Muscle of leg (tissue), 11 donors: ENCODE measurements around the gene TPBGL. TPM values are rescaled to one million over a fixed set of nuclear protein-coding genes. Genes with fewer than 3 reads are reported as not detected.

ENCODE experiments used
- DNase-seq: peaks from one replicate; pipeline ENCODE4 v3.0.0; 2013
- H3K27ac ChIP-seq: one replicate; pipeline ENCODE4 v1.5.1; 2013; ENCODE audit warnings: mild to moderate bottlenecking, low read length, control low read depth
- H3K27me3 ChIP-seq: one replicate; pipeline ENCODE4 v1.6.1; 2013; ENCODE audit warnings: low read length; ENCODE audit not compliant: control insufficient read depth, insufficient read depth
- H3K36me3 ChIP-seq: one replicate; pipeline ENCODE4 v1.6.1; 2013; ENCODE audit warnings: low read length; ENCODE audit not compliant: control insufficient read depth, insufficient read depth
- H3K4me1 ChIP-seq: one replicate; pipeline ENCODE4 v1.6.1; 2013; ENCODE audit warnings: low read length; ENCODE audit not compliant: control insufficient read depth, insufficient read depth
- H3K4me3 ChIP-seq: one replicate; pipeline ENCODE4 v1.5.1; 2013; ENCODE audit warnings: low read length, control low read depth
- H3K9me3 ChIP-seq: replicated peaks from 2 replicates; pipeline ENCODE4 v1.6.1; 2013; ENCODE audit warnings: low read depth, low read length; ENCODE audit not compliant: control insufficient read depth
- WGBS: methylation state at CpG from one replicate; pipeline ENCODE4 v1.1.5; 2013; ENCODE audit warnings: missing lambda C conversion rate; ENCODE audit not compliant: insufficient coverage; 5-methylcytosine and 5-hydroxymethylcytosine counted together
- polyA plus RNA-seq, 8 donors: library from polyadenylated mRNA; unstranded; fragments of 120-200 nt; gene quantifications; one replicate each; pipeline versions ENCODE4 v1.2.1 to v1.2.3, GENCODE V29; 2013; ENCODE audit warnings: inconsistent platforms in 1 of 8, low replicate concordance in 1 of 8; ENCODE audit not compliant: insufficient read length in 8 of 8, insufficient read depth in 1 of 8
- total RNA-seq: library from RNA; stranded (reverse); fragments of 120-200 nt; gene quantifications from one replicate; pipeline ENCODE4 v1.2.4, GENCODE V29; 2013

Gene TPBGL
- total and polyA plus RNA-seq, 9 donors: 0.08 to 0.37 (median 0.21) TPM; not detected in 1

DNA sequence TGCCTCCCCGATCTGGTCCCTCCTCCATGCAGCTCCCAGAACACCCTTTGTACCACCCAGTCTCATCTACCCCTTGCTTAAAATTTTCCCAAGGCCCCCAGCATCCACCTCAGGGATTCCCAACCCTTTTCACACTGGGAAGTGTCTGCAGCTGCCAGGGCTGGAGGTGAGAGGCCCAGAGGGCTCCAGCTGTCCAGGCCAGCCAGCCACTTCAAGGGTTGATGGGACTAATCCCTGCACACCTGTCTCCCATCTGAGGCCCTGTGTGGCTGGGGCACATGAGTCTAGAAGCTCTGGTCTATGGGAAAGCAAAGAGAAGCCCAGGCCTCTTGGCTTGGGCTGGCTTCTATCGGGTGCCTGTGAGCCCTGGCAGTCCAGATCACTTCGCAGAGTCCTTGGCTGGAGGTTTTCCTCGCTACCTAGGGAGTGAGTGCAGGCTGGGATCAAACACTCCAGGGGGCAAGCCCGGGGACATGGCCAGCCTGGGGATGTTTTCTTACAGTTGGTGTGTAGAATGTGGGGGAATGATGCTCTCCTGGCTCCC lies 41.1 kb upstream of the TPBGL start:
- peaks cover 6% of the 10 kb centered on the region for H3K36me3 ChIP-seq
- DNase-seq: peak; percentile 31
- H3K27ac ChIP-seq: no peak overlapping the region
- 70% methylated on average over 3 of the region's 5 CpGs for WGBS
- H3K9me3 ChIP-seq: no peaks in the 10 kb centered on the region
- no peak overlapping the region for H3K4me3 ChIP-seq
- H3K4me1 ChIP-seq: peaks cover 49% of the 10 kb centered on the region
- no peaks in the 10 kb centered on the region for H3K27me3 ChIP-seq

DNA sequence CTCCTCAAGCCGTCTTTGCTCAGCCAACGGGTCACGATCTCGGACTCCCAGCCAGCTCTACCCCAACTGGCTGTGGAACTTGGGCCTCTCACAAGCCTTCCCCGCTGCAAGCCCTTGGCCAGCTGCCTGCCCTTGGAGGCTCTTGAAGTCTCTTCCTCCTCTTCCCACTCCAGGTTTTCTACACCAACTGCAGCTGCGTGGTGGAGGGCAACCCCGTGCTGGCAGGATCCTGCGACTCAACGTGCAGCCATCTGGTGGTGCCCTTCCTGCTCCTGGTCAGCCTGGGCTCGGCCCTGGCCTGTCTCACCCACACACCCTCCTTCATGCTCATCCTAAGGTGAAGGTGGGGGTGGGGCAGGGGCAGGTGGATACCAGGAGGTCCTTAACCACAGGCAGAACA lies 40.5 kb upstream of the TPBGL start:
- H3K4me3 ChIP-seq: no peak overlapping the region
- WGBS: 31% methylated on average over 5 of the region's 10 CpGs
- H3K36me3 ChIP-seq: peaks cover 7% of the 10 kb centered on the region
- H3K27me3 ChIP-seq: no peaks in the 10 kb centered on the region
- H3K4me1 ChIP-seq: peaks cover 47% of the 10 kb centered on the region
- H3K9me3 ChIP-seq: no peaks in the 10 kb centered on the region
- H3K27ac ChIP-seq: no peak overlapping the region
- peak; percentile 31 for DNase-seq

DNA sequence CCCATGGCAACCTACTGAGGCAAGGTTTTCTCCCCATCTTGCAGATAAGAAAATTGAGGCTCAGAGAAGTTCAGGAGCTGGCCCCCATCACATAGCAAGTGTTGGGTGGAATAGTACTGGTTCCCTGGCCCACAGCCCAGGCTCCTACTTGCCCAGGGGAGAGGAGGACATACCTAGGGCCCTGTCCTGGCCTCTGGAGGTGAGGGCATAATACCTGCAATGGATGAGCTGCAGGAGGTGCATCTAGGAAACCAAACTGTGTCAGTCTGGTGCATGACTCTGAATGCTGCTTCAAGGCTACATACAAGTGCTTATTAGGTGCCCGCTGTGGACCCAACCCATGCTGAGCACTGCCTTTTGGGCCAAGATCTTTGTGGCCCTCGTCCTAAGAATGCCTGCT lies 40.0 kb upstream of the TPBGL start:
- H3K4me1 ChIP-seq: peaks cover 43% of the 10 kb centered on the region
- no peaks in the 10 kb centered on the region for H3K27me3 ChIP-seq
- no peaks in the 10 kb centered on the region for H3K9me3 ChIP-seq
- no peak overlapping the region for H3K4me3 ChIP-seq
- H3K27ac ChIP-seq: no peak overlapping the region
- H3K36me3 ChIP-seq: peaks cover 7% of the 10 kb centered on the region
- 100% methylated on average over 1 of the region's 2 CpGs for WGBS
- DNase-seq: no peak

DNA sequence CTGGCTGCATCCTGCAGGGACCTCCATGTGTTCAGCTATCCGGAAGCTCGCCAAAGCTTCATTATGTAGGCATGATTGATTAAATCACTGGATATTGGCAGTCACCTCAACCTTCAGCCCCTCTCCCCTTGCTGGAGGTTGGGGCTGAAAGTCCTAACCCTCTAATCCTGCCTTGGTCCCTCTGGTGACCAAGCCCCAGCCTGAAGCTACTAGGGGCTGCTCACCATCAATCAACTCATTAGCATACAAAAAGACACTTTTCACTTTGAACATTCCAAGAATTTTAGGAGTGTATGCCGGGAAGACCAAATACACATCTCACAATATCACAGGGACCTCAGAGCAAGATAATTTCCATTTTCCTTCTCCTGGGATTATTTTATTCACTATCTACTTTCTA lies 38.8 kb upstream of the TPBGL start:
- Histone ChIP-seq H3K27me3 (no peaks in the 10 kb centered on the region), H3K36me3 (peaks cover 7% of the 10 kb centered on the region), H3K9me3 (no peaks in the 10 kb centered on the region), H3K27ac (no peak overlapping the region), H3K4me1 (peaks cover 36% of the 10 kb centered on the region), H3K4me3 (no peak overlapping the region)
- whole genome bisulfite sequencing: no CpG with 5 or more reads among the region's 3 CpGs
- no peak for DNase-seq

DNA sequence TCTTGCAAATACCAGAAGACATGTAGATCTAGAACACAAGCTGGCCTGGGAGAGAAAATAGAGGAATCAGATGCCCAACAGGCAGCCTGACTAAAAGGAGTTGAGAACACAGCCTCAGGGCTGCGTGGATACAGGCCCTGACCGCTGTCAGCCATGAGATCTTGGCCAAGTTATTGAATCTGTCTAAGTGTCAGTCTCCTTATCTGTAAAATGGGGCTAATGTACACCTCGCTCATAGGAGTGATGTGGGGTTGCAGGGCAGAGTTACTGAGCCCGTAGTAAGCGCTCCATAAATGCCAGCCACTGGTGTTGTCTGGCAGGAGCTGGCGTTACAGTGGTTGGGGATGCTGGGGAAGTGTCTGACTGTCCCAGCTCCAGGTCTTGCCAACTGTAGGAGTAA lies 38.4 kb upstream of the TPBGL start:
- Histone ChIP-seq H3K4me3 (no peak overlapping the region), H3K36me3 (peaks cover 5% of the 10 kb centered on the region), H3K27me3 (no peaks in the 10 kb centered on the region), H3K4me1 (peaks cover 33% of the 10 kb centered on the region), H3K9me3 (no peaks in the 10 kb centered on the region), H3K27ac (no peak overlapping the region)
- WGBS: 88% methylated on average over 6 of the region's 6 CpGs
- no peak for DNase-seq

DNA sequence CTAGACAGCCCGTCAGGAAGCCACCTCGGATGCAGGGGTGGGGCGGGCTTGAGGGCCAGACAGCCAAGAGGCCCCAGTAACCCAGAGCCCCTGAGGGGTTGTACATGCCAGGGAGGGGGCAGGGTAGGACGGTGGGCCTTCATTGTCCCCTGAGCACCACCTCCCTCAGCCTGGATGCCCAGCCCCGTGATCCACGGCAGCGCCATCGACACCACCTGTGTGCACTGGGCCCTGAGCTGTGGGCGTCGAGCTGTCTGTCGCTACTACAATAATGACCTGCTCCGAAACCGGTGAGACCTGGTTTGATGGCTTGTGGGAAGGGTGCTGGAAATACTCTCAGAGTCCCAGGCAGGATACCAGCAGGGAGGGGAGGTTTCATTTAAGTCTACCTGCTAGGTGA lies 37.4 kb upstream of the TPBGL start:
- Histone ChIP-seq H3K27me3 (no peaks in the 10 kb centered on the region), H3K9me3 (no peaks in the 10 kb centered on the region), H3K4me3 (no peak overlapping the region), H3K36me3 (peaks cover 3% of the 10 kb centered on the region), H3K4me1 (peaks cover 29% of the 10 kb centered on the region), H3K27ac (no peak overlapping the region)
- no peak for DNase-seq
- 85% methylated on average over 8 of the region's 13 CpGs for WGBS

DNA sequence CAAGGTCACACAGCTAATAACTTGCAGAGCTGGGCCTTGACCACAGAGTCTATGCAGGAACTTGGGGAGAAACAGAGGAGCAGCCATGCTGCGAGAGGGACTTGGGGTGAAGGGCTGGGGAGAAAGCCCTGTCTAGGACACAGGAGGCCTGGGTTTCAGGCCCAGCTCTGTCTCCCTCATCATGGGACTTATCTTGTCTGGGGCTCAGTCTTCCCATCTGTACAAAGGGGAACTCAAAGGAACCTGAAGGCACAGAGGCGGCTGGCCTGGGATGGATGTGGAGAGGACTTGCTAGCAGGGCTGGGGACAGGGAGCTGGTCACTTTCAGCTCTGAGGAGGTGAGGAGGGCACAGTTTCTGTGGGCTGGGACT lies 36.9 kb upstream of the TPBGL start:
- no peak for DNase-seq
- 95% methylated on average over 2 of the region's 2 CpGs for WGBS
- H3K36me3 ChIP-seq: peaks cover 3% of the 10 kb centered on the region
- H3K4me1 ChIP-seq: peaks cover 25% of the 10 kb centered on the region
- H3K27ac ChIP-seq: no peak overlapping the region
- H3K9me3 ChIP-seq: no peaks in the 10 kb centered on the region
- no peak overlapping the region for H3K4me3 ChIP-seq
- no peaks in the 10 kb centered on the region for H3K27me3 ChIP-seq

DNA sequence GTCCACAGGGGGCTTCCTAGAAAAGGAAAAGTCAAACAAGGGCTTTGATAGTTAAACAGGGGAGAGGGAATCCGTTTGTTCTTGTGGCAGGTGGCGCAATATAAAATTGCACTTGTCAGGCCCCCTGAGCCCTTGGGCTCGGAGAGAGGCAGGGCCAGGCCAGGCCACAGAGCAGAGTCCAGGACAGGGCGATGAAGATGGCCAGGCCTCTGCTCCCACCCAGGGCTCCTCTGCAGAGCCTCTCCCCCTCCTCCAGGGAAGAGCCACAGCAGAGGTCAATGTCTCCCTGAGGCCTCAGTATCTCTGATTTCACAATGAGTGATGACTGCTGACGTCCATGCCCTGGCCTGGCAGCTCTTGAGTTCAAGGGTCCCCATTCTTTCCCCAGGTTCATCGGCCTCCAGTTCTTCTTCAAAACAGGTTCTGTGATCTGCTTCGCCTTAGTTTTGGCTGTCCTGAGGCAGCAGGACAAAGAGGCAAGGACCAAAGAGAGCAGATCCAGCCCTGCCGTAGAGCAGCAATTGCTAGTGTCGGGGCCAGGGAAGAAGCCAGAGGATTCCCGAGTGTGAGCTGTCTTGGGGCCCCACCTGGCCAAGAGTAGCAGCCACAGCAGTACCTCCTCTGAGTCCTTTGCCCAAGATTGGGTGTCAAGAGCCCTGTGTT lies 36.4 kb upstream of the TPBGL start:
- Histone ChIP-seq H3K4me3 (no peak overlapping the region), H3K27ac (no peak overlapping the region)
- WGBS: 74% methylated on average over 10 of the region's 10 CpGs

DNA sequence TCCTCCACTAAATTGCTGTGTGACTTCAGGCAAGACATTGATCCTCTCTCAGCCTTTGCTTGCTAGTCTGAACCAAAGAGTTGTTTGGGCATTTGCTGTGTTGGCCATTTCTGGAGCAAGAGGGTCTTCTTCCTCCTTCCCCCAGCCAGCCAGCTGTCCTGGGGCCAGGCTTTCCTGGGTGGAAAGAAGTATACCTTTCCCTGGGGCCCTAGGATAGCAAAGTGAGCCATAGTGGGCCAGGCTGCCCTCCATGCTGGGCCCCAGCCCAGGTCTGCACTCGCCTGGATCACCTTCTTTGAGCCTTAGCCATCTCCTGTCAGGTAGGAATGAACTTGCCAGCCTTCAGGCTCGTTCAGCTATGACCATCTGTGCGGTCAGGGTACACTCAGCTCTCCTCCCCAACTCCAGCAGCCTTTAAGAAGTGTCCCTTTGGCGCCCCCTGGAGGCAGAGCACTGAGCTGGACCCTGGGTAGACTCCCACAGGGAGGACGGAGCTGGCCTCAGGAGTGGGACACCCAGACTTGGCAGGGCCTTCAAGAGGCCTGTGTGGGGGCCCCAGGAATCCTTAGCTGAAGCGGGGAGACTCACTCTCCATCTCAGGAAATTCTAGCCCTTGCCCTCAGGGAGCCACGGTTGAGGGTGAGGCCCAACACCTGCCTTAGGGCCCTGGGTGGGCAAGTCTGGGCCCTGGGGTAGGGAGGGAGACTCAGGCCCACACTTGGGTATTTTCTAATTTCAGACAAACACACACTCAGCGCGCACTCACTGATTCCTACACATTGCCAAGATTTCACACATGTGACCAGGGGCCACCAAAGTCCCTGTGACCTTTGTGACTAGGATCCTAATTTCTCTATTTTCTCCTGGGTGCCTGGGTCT lies 35.6 kb upstream of the TPBGL start:
- H3K9me3 ChIP-seq: no peaks in the 10 kb centered on the region
- H3K36me3 ChIP-seq: peaks cover 3% of the 10 kb centered on the region
- DNase-seq: peak; percentile 88
- WGBS: 8% methylated on average over 5 of the region's 9 CpGs
- no peaks in the 10 kb centered on the region for H3K27me3 ChIP-seq
- no peak overlapping the region for H3K27ac ChIP-seq
- H3K4me3 ChIP-seq: no peak overlapping the region
- peaks cover 12% of the 10 kb centered on the region for H3K4me1 ChIP-seq

More for the DNA sequence above, 36.4 kb upstream of the TPBGL start:
- Histone ChIP-seq H3K36me3 (peaks cover 3% of the 10 kb centered on the region), H3K9me3 (no peaks in the 10 kb centered on the region), H3K27me3 (no peaks in the 10 kb centered on the region), H3K4me1 (peaks cover 20% of the 10 kb centered on the region)
- DNase-seq: no peak

DNA sequence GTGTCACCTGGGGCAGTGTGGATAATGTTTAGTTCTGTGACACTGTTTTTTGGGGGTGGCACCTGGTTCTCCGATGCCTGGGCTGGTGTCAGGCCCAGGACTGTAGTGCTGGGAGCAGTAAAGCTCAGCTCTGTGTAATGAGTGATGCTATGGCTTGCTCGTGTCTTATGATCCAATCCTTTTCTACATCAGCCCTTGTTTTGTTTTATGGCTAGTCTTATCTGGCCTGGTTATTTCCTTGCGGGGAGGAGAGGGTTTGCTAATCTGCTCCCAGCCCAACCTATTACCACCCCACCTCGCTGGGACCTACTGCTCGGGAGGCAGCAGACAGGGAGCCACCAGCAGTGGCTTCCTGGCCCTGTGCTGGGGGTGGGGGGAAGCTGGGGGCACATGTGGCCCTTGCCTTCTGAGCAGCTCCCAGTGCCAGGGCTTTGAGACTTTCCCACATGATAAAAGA lies 35.0 kb upstream of the TPBGL start:
- 60% methylated on average over 1 of the region's 5 CpGs for WGBS
- no peak for DNase-seq
- Histone ChIP-seq H3K27ac (no peak overlapping the region), H3K27me3 (no peaks in the 10 kb centered on the region), H3K9me3 (no peaks in the 10 kb centered on the region), H3K4me1 (peaks cover 7% of the 10 kb centered on the region), H3K36me3 (peaks cover 3% of the 10 kb centered on the region), H3K4me3 (no peak overlapping the region)
